ENCODE results near the gene KRT35. TPM values are rescaled to one million over a fixed set of nuclear protein-coding genes. Genes with fewer than 3 reads are reported as not detected.

The KRT35 gene
- total and polyA plus RNA-seq, 2 experiments from 2014 or later = not detected

- 0 out of 2 replicates have a peak, but pooled peaks cover under 1% of the 10 kb centered on the region for H3K36me3 ChIP-seq (ENCODE audit: insufficient read depth)
- no peak overlapping the region for H2AFZ ChIP-seq
- no peaks in the 10 kb centered on the region for H3K79me2 ChIP-seq (replicated peaks; ENCODE audit: insufficient read depth)
- Mint-ChIP-seq H3K9me3 (no peaks in the 10 kb centered on the region), H3K27me3 (ENCODE audit: insufficient read depth, low read depth, poor library complexity) (peaks cover 20% of the 10 kb centered on the region), H3K4me3 (no peak overlapping the region), H3K27ac (no peak overlapping the region), H3K36me3 (ENCODE audit: low read depth) (peaks cover 4% of the 10 kb centered on the region), H3K4me1 (peaks cover 21% of the 10 kb centered on the region)
- no peak overlapping the region for H3K4me3 ChIP-seq
- H3K27me3 ChIP-seq (ENCODE audit: insufficient read depth) = no peaks in the 10 kb centered on the region
- H3K27ac ChIP-seq (ENCODE audit: low read depth) = no peak overlapping the region
- no peak overlapping the region for H3K4me2 ChIP-seq
- TF ChIP-seq EZH2 (IDR thresholded peaks at IDR 0.05; ENCODE audit: low read depth, unreplicated experiment) = no peak
- no peak for TF ChIP-seq CTCF (conservative IDR thresholded peaks at IDR 0.05; ENCODE audit: low read depth in 2 of 2)
- TF ChIP-seq NANOG (IDR thresholded peaks at IDR 0.05; ENCODE audit: borderline replicate concordance) = no peak
- TF ChIP-seq ZNF114 (CRISPR knock-in tag; IDR thresholded peaks at IDR 0.05) = no peak
- no peak for TF ChIP-seq ETS1 (IDR thresholded peaks at IDR 0.05)
- TF ChIP-seq ZNF331 (CRISPR knock-in tag; IDR thresholded peaks at IDR 0.05; ENCODE audit: low read depth) = no peak
- TF ChIP-seq CREB1 (CRISPR knock-in tag; IDR thresholded peaks at IDR 0.05; ENCODE audit: low read depth) = no peak
- TF ChIP-seq, protein P1, sequence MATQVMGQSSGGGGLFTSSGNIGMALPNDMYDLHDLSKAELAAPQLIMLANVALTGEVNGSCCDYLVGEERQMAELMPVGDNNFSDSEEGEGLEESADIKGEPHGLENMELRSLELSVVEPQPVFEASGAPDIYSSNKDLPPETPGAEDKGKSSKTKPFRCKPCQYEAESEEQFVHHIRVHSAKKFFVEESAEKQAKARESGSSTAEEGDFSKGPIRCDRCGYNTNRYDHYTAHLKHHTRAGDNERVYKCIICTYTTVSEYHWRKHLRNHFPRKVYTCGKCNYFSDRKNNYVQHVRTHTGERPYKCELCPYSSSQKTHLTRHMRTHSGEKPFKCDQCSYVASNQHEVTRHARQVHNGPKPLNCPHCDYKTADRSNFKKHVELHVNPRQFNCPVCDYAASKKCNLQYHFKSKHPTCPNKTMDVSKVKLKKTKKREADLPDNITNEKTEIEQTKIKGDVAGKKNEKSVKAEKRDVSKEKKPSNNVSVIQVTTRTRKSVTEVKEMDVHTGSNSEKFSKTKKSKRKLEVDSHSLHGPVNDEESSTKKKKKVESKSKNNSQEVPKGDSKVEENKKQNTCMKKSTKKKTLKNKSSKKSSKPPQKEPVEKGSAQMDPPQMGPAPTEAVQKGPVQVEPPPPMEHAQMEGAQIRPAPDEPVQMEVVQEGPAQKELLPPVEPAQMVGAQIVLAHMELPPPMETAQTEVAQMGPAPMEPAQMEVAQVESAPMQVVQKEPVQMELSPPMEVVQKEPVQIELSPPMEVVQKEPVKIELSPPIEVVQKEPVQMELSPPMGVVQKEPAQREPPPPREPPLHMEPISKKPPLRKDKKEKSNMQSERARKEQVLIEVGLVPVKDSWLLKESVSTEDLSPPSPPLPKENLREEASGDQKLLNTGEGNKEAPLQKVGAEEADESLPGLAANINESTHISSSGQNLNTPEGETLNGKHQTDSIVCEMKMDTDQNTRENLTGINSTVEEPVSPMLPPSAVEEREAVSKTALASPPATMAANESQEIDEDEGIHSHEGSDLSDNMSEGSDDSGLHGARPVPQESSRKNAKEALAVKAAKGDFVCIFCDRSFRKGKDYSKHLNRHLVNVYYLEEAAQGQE (IDR thresholded peaks at IDR 0.05; ENCODE audit: unreplicated experiment) = no peak
- TF ChIP-seq POLR2AphosphoS5 (IDR thresholded peaks at IDR 0.05; ENCODE audit: low read depth) = no peak
- TF ChIP-seq EZH2phosphoT487 (IDR thresholded peaks at IDR 0.05; ENCODE audit: unreplicated experiment) = no peak
- TF ChIP-seq STAT1 (IDR thresholded peaks at IDR 0.05; ENCODE audit: unreplicated experiment) = no peak
- TF ChIP-seq JUNB (IDR thresholded peaks at IDR 0.05; ENCODE audit: unreplicated experiment) = no peak
- H3K9me2 ChIP-seq (ENCODE audit: insufficient read depth) = no peaks in the 10 kb centered on the region
- 0 out of 2 replicates have a peak, but pooled peaks cover 4% of the 10 kb centered on the region for H3F3A ChIP-seq (replicated peaks; ENCODE audit: low read depth)
- DNase-seq (ENCODE audit: low spot score) = no peak
- ATAC-seq = no peak
- H4K20me1 ChIP-seq (replicated peaks; ENCODE audit: insufficient read depth) = no peaks in the 10 kb centered on the region
- peaks cover 12% of the 10 kb centered on the region; the same call in 1 of the 2 replicates for H3K4me1 ChIP-seq (ENCODE audit: insufficient read depth)
Observed at GRCh38 chr17:41518031-41518430, 37.1 kb upstream of the KRT35 start.

All from GM23338 (cell line).